KOPT-K1 (cell line): ENCODE data around the gene TDRD12.
A peak's percentile ranks its signal among the peaks of the same experiment; 100 is the strongest.
"Not testable (repeated sequence)": the region's sequence is repeated elsewhere in the genome, so short reads cannot be mapped to it uniquely, and the experiment has no call there.

Experiments used
- H3K27ac ChIP-seq: fragments of 200-600 bp; sonication (generic); 2 replicates; pipeline ENCODE4 v1.5.1; 2016; ENCODE audit warnings: antibody characterized with exemption, mild to moderate bottlenecking, low read depth, low read length; ENCODE audit not compliant: poor library complexity, severe bottlenecking
- H3K36me3 ChIP-seq: fragments of 200-600 bp; sonication (generic); 2 replicates; pipeline ENCODE4 v1.5.1; 2017; ENCODE audit warnings: antibody characterized with exemption, mild to moderate bottlenecking, low read length, moderate library complexity; ENCODE audit not compliant: insufficient read depth
- H3K9me3 ChIP-seq: fragments of 200-600 bp; sonication (generic); 2 replicates; pipeline ENCODE4 v1.5.1; 2017; ENCODE audit warnings: antibody characterized with exemption, low read length, mild to moderate bottlenecking; ENCODE audit not compliant: insufficient read depth, poor library complexity, severe bottlenecking

Gene TDRD12

DNA sequence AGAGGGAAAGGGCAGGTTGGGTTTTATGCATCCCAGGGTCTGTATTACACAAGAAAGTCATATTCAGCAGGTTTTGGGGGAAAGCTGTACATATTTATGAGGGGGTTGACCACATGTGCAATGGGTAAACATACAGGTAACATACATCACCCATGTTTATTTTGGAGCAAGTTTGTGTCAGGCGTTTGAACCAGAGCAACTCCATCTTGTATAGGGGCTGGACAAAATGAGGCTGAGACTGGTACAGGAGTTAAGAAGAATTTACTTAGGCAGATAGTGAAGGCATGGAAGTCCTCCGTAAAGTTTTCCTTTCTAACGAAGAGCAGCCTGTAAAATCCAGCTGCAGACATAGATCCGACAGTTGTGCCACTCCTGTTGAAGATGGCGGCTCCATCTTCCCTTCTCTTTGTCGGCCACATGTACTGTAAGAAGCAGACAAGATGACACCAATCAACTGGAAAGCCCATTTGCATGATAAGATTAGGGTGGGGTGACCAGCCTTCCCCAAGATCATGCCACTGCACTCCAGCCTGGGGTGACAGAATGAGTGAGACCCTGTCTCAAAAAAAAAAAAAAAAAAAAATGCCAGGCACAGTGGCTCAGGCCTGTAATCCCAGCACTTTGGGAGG lies 32.6 kb upstream of the TDRD12 start:
- no peak overlapping the region for H3K27ac ChIP-seq
- no peaks in the 10 kb centered on the region for H3K36me3 ChIP-seq
- H3K9me3 ChIP-seq: no peaks in the 10 kb centered on the region

GRCh38 chr19:32687681-32688080 lies 31.9 kb upstream of the TDRD12 start:
- no peaks in the 10 kb centered on the region for H3K36me3 ChIP-seq
- no peaks in the 10 kb centered on the region for H3K9me3 ChIP-seq
- no peak overlapping the region for H3K27ac ChIP-seq

GRCh38 chr19:32688311-32688710 lies 31.3 kb upstream of the TDRD12 start:
- no peak overlapping the region for H3K27ac ChIP-seq
- H3K9me3 ChIP-seq: peaks cover 2% of the 10 kb centered on the region
- no peaks in the 10 kb centered on the region for H3K36me3 ChIP-seq

DNA sequence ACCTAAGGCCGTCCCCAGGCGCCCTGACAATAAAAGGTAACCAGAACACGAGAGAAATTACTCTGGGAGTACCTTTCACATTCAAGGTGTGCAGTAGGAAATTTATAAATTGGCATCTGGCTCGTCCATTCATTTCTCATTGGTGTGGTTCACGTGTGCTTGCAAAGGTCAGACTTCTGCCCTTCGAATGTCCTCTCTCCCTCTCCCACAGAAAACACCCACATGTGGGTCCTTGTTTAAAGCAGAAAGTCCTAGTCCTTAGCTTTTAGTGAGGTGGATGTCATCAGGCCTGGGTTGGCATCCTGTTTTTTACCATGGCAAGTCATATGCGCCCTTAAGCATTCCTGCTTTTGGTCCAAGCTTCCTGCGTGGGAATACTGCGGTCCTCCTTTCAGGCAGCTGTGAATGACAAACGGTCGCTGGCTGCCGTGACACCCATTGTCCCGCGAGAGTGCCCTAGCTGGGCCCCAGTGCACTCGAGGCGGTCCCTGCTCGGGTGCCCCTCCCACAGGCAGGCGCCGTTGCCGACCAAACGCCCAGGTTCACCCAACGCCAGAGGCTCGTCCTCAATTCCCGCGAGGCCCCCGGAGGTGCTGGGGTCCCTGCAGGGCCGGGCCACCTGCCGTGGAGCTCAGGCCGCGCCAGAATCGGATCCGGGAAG lies 28.1 kb upstream of the TDRD12 start, which contains the start of gene NUDT19:
Gene NUDT19, plus strand, starts transcription at position 531 of the 661 bp plus-strand sequence. CDS start 140 bp downstream, outside the sequence.
- Histone ChIP-seq H3K36me3 (peaks cover 15% of the 10 kb centered on the region), H3K27ac (peak within 1 kb of the TSS; percentile 77), H3K9me3 (peaks cover 8% of the 10 kb centered on the region)

- Histone ChIP-seq H3K36me3 (peaks cover 22% of the 10 kb centered on the region), H3K9me3 (peaks cover 8% of the 10 kb centered on the region), H3K27ac (peak overlapping the region; percentile 77)
Measured at GRCh38 chr19:32691952-32692726, 27.4 kb upstream of the TDRD12 start.

DNA sequence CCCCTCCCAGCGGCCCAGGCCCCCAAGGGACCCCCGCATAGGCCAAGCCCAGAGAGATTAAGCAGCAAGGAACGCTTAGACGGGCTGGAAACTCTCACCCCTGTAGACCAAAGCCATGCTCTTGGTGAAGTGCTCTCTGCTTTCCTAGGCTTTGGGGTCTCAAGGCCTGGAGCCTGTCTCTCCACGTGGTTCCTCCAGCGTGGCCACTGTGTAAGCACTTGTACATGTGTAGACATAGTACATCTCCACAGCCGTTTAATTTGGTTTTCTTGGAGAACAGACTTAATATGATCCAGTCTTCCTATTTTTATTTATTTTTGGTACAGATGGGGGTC lies 26.9 kb upstream of the TDRD12 start:
- Histone ChIP-seq H3K27ac (peak overlapping the region; percentile 77), H3K9me3 (peaks cover 8% of the 10 kb centered on the region), H3K36me3 (peaks cover 28% of the 10 kb centered on the region)

GRCh38 chr19:32693151-32694108 lies 26.1 kb upstream of the TDRD12 start:
- H3K9me3 ChIP-seq: not testable (repeated sequence)
- peak overlapping the region; percentile 77 for H3K27ac ChIP-seq
- H3K36me3 ChIP-seq: peaks cover 33% of the 10 kb centered on the region

DNA sequence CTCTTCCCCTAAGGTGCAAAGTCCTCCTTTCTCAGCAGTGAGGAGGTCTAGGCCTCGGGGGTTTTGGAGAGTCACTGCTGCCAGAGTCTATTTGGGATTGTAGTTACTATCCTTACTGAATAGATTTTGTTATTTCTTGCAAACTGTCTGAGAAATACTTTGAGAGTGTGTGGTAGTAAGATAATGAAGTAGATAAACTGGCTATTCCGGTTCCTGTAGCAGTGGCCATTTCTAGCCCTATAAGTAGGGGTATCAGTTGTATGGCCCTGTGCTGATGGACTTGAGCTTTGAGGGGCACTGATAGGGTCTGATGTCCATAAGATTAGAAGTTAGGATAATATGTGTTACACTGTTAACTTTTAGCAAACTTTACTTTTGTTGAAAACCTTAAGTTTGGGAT lies 25.3 kb upstream of the TDRD12 start:
- H3K9me3 ChIP-seq, H3K27ac ChIP-seq: not testable (repeated sequence)
- H3K36me3 ChIP-seq: peaks cover 42% of the 10 kb centered on the region

DNA sequence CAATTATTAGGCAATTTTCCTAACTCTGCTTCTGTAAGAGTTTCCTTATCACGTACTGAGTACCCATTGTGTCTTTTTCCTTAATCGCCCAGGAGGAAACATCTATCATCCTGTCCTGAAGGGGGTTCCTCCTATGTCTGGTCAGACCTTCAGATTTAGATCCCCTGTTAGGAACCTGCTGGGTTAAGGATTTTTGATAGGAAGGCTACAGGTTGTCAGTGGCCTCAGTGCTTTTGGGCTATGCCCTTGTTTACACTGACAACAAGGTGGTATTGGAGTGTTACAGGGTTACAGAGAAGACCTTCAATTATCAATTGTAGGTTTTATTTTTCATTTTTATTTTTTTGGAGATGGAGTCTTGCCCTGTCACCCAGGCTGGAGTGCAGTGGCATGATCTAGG lies 24.7 kb upstream of the TDRD12 start:
- Histone ChIP-seq H3K36me3 (peaks cover 47% of the 10 kb centered on the region), H3K9me3 (peaks cover 13% of the 10 kb centered on the region)
- not testable (repeated sequence) for H3K27ac ChIP-seq

GRCh38 chr19:32695506-32695905 lies 24.1 kb upstream of the TDRD12 start:
- peaks cover 16% of the 10 kb centered on the region for H3K9me3 ChIP-seq
- H3K36me3 ChIP-seq: peaks cover 54% of the 10 kb centered on the region
- not testable (repeated sequence) for H3K27ac ChIP-seq

DNA sequence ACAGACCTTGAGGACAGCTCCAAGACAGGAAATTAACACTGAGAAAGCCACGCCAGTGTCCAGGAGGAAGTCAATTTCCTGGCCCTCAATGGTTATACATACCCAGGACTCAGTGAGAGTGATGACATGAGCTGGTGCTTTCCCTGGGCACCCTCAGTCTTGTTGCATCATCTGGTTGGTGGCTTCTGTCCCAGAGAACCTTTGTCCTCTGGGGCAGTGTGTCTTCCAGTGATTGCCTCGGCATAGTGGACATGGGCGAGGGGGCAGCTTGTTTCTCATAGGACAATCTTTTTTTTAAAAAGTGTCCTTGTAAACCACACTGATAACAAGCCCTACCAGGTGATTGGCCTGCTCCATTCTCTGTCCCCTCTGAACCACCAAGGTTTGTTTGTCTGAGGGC lies 22.8 kb upstream of the TDRD12 start:
- Histone ChIP-seq H3K9me3 (peaks cover 20% of the 10 kb centered on the region), H3K36me3 (peaks cover 67% of the 10 kb centered on the region)
- not testable (repeated sequence) for H3K27ac ChIP-seq

GRCh38 chr19:32700129-32700528 lies 19.4 kb upstream of the TDRD12 start:
- H3K27ac ChIP-seq: not testable (repeated sequence)
- peaks cover 96% of the 10 kb centered on the region for H3K36me3 ChIP-seq
- H3K9me3 ChIP-seq: peaks cover 46% of the 10 kb centered on the region

- H3K36me3 ChIP-seq: peaks cover 98% of the 10 kb centered on the region
- H3K27ac ChIP-seq: no peak overlapping the region
- peaks cover 54% of the 10 kb centered on the region for H3K9me3 ChIP-seq
Measured at GRCh38 chr19:32702010-32702409, 17.6 kb upstream of the TDRD12 start.

DNA sequence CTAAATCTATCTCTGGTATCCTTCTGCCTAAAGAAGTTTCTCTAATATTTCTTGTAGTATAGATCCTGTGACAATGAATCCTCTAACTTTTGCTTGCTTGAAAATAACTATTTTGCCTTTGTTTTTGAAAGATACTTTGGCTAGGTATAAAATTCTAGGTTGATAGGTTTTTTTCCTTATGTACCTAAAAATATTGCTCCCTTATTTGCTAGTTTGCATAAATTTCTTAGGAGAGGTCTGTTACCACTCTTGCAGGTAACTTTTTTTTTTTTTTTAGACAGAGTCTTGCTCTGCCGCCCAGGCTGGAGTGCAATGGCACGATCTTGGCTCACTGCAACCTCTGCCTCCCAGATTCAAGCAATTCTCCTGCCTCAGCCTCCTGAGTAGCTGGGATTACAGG lies 15.6 kb upstream of the TDRD12 start:
- Histone ChIP-seq H3K36me3 (peaks cover 88% of the 10 kb centered on the region), H3K9me3 (peaks cover 54% of the 10 kb centered on the region)
- H3K27ac ChIP-seq: not testable (repeated sequence)

DNA sequence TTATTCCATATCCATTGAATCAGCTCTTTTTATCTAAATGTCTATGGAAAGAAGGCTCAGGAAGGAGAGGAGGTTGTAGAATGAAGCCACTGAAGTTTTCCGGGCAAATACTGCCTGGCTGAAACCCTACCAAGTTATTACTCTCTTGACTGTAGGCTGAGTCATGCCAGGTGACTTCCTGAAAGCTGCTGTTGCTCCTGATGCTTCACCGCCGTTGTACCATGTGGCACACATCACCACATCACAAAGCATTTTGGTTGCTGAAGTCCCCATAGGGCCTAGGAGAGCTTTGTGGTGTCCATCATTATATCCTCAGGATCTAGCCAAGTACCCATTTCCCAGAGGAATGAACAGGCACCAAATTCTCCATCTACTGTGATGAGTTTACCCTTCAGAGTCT lies 11.1 kb upstream of the TDRD12 start:
- Histone ChIP-seq H3K36me3 (peaks cover 76% of the 10 kb centered on the region), H3K9me3 (peaks cover 25% of the 10 kb centered on the region), H3K27ac (no peak overlapping the region)
